ENCODE results near the gene SPATA45.

SPATA45 gene

DNA sequence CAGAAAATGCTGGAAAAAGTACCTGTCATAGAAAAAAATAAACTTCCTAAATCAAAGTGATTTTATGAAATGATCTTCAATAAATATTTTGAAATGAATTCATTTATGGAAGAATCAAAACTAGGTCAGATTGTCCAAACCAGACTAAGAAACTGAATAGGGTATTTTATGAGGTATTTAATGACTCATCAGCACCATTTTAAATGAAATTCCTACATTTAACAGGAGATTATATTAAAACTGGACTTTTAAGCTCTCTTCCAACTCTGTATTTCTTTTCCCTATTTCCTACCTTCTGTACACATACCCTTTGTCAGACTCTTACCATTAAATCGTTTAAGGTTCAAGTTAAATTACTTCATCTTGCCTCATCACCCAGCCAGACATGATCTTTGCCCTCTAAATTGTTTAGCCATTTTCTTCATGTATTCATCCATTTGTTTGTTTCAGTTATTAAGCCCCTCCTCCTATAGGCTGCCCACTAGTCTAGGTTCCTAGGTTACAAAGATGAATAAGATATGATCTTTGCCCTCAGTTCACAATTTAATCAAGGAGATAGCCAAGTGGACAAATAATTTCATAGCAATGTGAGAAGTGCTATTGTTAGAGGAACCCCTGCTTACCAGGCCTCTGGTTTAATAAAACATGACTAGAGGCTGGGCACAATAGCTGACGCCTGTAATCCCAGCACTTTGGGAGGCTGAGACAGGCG lies 30.7 kb downstream of the SPATA45 start:
- no peak overlapping the region for H3K4me3 Mint-ChIP-seq
- no peak overlapping the region for H3K27ac Mint-ChIP-seq
- no peak for DNase-seq
- H3K4me1 Mint-ChIP-seq (ENCODE audit: low read depth) = peaks cover 4% of the 10 kb centered on the region
- H3K9me3 Mint-ChIP-seq = no peaks in the 10 kb centered on the region
- H3K36me3 Mint-ChIP-seq (ENCODE audit: low read depth) = peaks cover 9% of the 10 kb centered on the region
- H3K27me3 Mint-ChIP-seq = no peaks in the 10 kb centered on the region

DNA sequence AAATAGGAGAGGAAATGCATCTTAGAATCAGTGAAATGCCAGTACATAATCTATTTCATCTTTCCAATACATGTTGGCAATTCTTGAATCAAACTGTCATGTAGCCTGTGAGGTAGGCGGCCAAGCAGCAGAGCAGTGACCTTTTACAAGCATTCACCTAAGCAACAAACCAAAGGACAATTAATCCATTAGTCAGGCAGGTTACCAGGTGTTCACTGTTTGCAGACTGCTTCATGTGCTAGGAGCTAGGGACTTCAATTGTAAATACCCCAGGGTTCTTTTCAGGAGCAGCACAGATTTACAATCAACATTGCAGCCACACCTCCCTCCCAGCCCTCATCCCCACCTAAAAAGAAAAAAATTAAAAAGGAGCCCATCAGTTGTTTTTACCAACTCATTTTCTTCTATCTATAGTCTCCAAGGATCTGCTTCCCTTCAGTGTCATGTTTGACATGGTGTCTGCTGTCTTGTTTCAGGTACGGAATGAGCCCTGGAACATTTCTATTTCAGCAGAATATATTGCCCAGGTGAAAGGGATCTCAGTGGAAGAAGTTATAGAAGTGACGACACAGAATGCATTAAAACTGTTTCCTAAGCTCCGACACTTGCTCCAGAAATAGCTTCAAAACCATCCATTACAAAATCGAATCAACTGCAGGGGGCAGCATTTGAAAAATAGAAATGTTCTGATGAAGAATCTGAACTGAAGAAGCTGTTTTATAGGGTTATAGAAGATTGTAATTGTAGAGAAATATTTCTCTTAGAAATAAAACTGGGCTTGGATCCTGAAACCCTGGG lies 32.7 kb downstream of the SPATA45 start:
- DNase-seq = no peak
- Mint-ChIP-seq H3K36me3 (ENCODE audit: low read depth) (peaks cover 11% of the 10 kb centered on the region), H3K4me1 (ENCODE audit: low read depth) (peaks cover 3% of the 10 kb centered on the region), H3K27ac (no peak overlapping the region), H3K9me3 (no peaks in the 10 kb centered on the region), H3K27me3 (no peaks in the 10 kb centered on the region), H3K4me3 (no peak overlapping the region)

DNA sequence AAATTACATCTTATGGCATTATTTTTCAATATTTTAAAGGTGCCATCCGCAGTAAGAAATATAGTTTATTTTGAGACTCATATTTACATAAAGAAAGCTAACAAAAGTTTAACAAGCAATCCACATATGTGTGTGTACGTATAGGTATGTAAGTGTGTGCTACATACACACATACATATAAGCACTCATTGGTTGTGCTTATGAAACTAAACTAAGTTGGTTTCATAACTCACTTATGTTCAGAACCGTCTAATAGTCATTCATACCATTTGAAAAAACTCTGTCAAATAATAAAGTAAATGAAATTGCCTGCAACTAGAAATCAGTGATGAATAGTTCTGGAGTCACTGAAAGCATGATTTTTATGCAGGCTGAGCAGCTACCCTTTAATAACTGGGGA lies 41.7 kb downstream of the SPATA45 start:
- no peak for DNase-seq
- H3K27me3 Mint-ChIP-seq = no peaks in the 10 kb centered on the region
- H3K9me3 Mint-ChIP-seq = no peaks in the 10 kb centered on the region
- no peaks in the 10 kb centered on the region for H3K4me1 Mint-ChIP-seq (ENCODE audit: low read depth)
- H3K4me3 Mint-ChIP-seq = no peak overlapping the region
- peaks cover 68% of the 10 kb centered on the region for H3K36me3 Mint-ChIP-seq (ENCODE audit: low read depth)
- no peak overlapping the region for H3K27ac Mint-ChIP-seq

DNA sequence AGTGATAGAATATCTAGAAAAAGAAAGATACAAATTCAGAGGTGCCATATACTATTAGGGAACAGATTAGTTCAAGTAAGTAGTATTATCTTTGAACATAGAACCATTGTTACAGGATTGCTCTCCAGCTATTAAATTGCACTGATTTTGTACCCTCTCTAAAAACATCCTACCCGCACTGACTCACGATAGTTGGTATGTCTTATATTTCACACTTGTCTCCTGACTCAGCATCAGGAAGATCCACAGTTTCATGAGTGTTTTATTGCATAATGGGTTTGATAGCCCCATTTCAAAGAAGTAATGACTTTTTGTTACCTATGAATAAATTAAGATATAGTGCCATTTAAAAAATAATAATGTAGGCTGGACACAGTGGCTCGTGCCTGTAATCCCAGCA lies 49.8 kb downstream of the SPATA45 start:
- no peak for DNase-seq
- H3K27ac Mint-ChIP-seq = no peak overlapping the region
- peaks cover 64% of the 10 kb centered on the region for H3K36me3 Mint-ChIP-seq (ENCODE audit: low read depth)
- no peaks in the 10 kb centered on the region for H3K27me3 Mint-ChIP-seq
- H3K9me3 Mint-ChIP-seq = no peaks in the 10 kb centered on the region
- no peak overlapping the region for H3K4me3 Mint-ChIP-seq
- H3K4me1 Mint-ChIP-seq (ENCODE audit: low read depth) = peaks cover 17% of the 10 kb centered on the region

DNA sequence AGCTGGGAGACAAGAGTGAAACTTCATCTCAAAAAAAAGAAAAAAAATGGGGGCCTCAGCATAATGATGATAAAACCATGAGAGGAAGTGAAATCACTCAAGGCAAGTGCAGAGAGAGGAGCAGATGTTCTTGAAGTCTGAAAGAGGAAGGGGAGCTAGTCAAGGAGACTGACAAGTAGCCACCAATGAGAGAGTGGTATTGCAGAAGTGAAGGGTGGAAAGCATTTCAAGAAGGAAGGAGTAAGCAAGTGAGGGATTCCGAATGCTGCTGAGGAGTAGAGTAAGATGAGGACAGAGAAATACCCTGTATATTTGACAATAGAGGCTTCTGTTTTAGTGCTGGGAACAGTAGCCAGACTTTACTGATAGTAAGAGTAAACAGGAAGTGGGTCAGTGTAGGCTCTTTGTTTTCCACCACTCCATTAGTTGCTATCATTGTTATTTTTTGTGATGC lies 52.9 kb downstream of the SPATA45 start:
- Mint-ChIP-seq H3K4me3 (no peak overlapping the region), H3K27ac (peak overlapping the region; percentile 37), H3K27me3 (no peaks in the 10 kb centered on the region), H3K36me3 (ENCODE audit: low read depth) (peaks cover 53% of the 10 kb centered on the region), H3K4me1 (ENCODE audit: low read depth) (peaks cover 32% of the 10 kb centered on the region), H3K9me3 (no peaks in the 10 kb centered on the region)
- DNase-seq = no peak

DNA sequence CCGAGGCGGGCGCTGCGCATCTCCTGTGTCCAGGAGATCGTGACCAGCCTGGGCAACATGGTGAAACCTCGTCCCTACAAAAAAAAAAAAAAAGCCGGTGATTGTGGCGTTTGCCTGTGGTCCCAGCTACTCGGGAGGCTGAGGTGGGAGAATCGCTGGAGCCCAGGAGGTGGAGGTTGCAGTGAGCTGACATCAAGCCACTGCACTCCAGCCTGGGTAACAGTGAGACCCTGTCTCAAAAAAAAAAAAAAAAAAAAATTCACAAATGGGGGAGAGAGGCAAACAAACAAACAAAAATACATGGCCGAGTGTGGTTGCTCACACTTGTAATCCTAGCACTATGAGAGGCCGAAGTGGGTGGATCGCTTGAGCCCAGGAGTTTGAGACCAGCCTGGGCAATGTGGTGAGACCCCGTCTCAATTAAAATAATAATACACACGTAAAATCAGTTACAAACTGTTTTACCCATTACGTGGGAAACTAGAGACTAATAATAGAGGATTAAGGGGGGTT lies 55.0 kb downstream of the SPATA45 start:
- no peak for DNase-seq

DNA sequence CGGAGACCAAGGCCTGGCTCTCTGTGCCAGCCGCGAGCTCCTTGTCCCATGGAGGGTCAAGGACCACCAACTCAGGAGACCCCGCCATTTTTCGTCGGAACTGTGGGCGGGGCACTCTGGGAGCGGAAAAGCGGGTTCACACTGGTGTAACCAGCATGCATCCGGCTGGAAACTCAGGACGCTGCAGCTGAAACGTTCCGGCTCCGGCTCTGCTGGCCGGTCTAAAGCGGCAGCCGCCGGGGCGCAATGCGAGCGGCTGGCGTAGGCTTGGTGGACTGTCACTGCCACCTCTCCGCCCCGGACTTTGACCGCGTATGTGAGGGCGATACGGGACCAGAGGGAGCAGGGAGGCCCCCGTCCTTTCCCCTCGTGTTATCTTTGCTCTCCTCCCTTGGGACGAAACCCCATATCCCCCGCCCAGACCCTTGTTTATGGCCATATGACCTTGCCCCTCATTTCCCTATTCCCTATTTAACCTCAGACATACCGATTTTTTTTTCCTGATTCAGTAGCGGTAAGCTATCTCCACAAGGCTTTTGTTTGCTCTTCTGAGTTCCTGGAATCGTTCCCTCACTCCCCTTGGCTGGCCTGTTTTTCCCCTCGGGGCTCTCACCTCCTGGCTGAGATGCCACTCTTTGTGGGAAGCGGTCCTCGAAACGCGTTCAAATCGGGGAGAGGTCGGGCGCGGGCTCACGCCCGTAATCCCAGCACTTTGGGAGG lies 55.6 kb downstream of the SPATA45 start, which contains the start of the genes NSL1 and TATDN3:
TSS of gene NSL1 (minus strand) at position 102 of the 720 bp plus-strand sequence. CDS start at position 88, 14 bp downstream.
TSS of gene TATDN3 (plus strand) at position 219 of the 720 bp plus-strand sequence. CDS start at position 247, 28 bp downstream.
- Mint-ChIP-seq H3K4me1 (ENCODE audit: low read depth) (peaks cover 41% of the 10 kb centered on the region), H3K36me3 (ENCODE audit: low read depth) (peaks cover 38% of the 10 kb centered on the region), H3K27ac (peak within 1 kb of the TSS; percentile 96), H3K27me3 (no peaks in the 10 kb centered on the region), H3K9me3 (no peaks in the 10 kb centered on the region), H3K4me3 (peak within 1 kb of the TSS; percentile 99)
- peak; percentile 100 for DNase-seq

More for the DNA sequence above, 55.0 kb downstream of the SPATA45 start:
- H3K9me3 Mint-ChIP-seq = no peaks in the 10 kb centered on the region
- peak overlapping the region; percentile 96 for H3K27ac Mint-ChIP-seq
- peaks cover 37% of the 10 kb centered on the region for H3K4me1 Mint-ChIP-seq (ENCODE audit: low read depth)
- H3K36me3 Mint-ChIP-seq (ENCODE audit: low read depth) = peaks cover 38% of the 10 kb centered on the region
- no peaks in the 10 kb centered on the region for H3K27me3 Mint-ChIP-seq
- peak overlapping the region; percentile 99 for H3K4me3 Mint-ChIP-seq

DNA sequence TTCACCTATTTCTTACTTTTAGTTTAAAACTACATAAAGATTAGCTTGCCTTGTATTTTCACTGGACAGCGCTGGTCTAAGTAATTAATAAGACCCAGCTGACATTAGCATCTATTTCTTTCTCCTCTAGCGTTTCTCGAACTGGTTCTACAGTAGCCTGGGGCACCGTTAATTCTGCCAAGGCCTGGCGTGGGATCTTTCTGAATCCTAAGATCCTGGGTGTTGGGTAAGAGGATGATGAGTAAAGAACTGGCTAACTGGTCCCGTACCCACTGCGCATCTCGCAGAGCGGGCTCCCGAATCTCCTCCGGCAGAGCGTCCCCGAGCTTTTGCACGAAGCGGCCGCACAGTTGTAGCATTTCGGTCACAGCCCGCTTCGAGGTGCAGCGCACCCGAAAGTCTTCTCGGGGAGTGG lies 56.2 kb downstream of the SPATA45 start:
- Mint-ChIP-seq H3K4me3 (peak overlapping the region; percentile 99), H3K4me1 (ENCODE audit: low read depth) (peaks cover 44% of the 10 kb centered on the region), H3K27ac (peak overlapping the region; percentile 96), H3K27me3 (no peaks in the 10 kb centered on the region), H3K9me3 (no peaks in the 10 kb centered on the region), H3K36me3 (ENCODE audit: low read depth) (peaks cover 39% of the 10 kb centered on the region)
- DNase-seq = no peak

DNA sequence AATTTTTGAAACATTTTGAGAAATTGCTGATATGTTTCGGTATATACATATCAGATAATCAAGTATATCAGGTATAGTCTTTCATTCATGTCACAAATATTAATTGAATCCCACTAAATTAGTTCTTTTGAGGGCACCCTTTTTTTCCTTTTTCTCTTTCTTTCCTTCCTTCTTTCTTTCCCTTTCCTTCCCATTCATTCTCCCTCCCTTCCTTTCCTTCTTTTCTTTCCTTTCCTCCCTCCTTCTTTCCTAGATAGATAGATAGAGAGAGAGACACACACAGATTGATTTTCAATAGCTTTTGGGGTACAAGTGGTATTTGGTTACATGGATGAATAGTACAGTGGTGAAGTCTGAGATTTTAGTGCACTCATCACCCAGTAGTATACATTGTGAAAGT lies 61.6 kb downstream of the SPATA45 start:
- peaks cover 44% of the 10 kb centered on the region for H3K4me1 Mint-ChIP-seq (ENCODE audit: low read depth)
- no peak for DNase-seq
- peaks cover 62% of the 10 kb centered on the region for H3K36me3 Mint-ChIP-seq (ENCODE audit: low read depth)
- no peak overlapping the region for H3K27ac Mint-ChIP-seq
- H3K27me3 Mint-ChIP-seq = no peaks in the 10 kb centered on the region
- no peak overlapping the region for H3K4me3 Mint-ChIP-seq
- H3K9me3 Mint-ChIP-seq = no peaks in the 10 kb centered on the region

DNA sequence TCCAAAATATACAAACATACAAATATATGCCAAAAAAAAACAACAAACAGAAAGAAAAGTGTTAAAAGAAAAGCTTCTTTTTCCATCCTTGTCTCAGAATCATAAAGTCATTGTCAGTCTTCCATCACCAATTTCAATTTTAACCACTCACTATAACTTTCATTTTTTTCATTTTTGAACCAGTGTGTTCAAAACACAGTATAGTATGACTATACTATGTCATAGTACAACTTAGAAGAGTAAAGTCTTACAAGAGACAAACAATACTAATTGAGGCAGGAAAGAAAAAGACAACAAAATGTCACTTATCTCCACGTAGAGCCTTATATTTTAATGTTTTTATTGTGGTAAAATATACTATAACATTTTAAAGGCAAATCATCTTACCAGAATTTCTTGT lies 63.5 kb downstream of the SPATA45 start:
- DNase-seq = no peak
- peak overlapping the region; percentile 67 for H3K27ac Mint-ChIP-seq
- no peaks in the 10 kb centered on the region for H3K9me3 Mint-ChIP-seq
- no peaks in the 10 kb centered on the region for H3K27me3 Mint-ChIP-seq
- H3K4me3 Mint-ChIP-seq = no peak overlapping the region
- H3K36me3 Mint-ChIP-seq (ENCODE audit: low read depth) = peaks cover 62% of the 10 kb centered on the region
- H3K4me1 Mint-ChIP-seq (ENCODE audit: low read depth) = peaks cover 34% of the 10 kb centered on the region

DNA sequence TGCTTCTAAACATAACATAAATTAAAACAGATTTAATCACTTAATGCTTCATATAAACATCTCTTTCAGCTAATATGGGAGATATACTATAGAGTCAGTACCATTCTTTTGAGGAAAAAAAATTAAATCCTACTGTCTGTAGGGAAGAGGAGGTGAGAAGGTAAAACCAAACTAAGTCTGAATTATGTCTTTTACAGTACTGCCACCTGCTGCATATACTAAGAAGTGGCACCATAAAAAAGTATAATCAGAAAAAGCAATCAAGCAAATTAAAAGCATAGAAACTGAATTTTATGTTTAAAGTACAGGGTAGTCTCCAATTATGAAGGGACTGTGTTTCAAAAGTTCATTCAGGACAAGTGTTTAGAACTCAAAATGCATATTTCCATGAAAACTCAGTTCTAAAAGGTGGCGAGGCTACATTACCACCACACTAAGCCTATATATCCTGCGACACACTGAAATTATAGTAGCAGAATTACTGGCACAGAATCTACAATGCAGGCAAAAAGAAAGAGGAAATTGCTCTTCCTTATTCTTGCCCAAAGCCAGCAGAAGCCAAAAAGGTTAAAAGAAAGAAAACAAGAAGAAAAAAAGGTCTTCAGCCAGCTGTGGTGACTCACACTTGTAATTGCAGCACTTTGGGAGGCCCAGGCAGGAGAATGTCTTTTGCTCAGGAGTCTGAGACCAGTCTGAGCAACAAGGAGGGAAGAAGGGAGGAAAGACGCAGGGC lies 64.9 kb downstream of the SPATA45 start:
- Mint-ChIP-seq H3K4me1 (ENCODE audit: low read depth) (peaks cover 30% of the 10 kb centered on the region), H3K27ac (peak overlapping the region; percentile 38), H3K36me3 (ENCODE audit: low read depth) (peaks cover 71% of the 10 kb centered on the region), H3K27me3 (no peaks in the 10 kb centered on the region), H3K4me3 (no peak overlapping the region), H3K9me3 (no peaks in the 10 kb centered on the region)
- no peak for DNase-seq

DNA sequence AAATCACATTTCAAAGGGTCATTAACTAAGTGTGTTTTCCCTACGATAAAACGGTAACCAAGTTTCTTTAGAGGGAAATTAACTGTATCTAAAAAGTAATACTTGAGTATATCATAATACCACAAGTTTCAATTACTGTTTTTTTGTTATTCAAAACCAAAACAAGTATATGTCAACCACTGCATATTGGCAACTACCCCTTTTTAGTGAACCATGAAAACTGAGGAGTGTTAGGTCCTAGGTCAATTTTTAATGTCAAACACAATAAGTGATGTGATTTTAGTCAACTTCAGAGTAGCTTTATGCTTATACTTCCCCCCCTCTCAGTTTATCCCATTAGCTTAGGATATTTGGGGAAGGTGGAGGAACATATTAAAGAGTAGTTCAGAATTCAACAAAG lies 66.2 kb downstream of the SPATA45 start:
- no peak overlapping the region for H3K4me3 Mint-ChIP-seq
- no peak for DNase-seq
- H3K27ac Mint-ChIP-seq = no peak overlapping the region
- H3K27me3 Mint-ChIP-seq = no peaks in the 10 kb centered on the region
- no peaks in the 10 kb centered on the region for H3K9me3 Mint-ChIP-seq
- peaks cover 67% of the 10 kb centered on the region for H3K36me3 Mint-ChIP-seq (ENCODE audit: low read depth)
- H3K4me1 Mint-ChIP-seq (ENCODE audit: low read depth) = peaks cover 24% of the 10 kb centered on the region

DNA sequence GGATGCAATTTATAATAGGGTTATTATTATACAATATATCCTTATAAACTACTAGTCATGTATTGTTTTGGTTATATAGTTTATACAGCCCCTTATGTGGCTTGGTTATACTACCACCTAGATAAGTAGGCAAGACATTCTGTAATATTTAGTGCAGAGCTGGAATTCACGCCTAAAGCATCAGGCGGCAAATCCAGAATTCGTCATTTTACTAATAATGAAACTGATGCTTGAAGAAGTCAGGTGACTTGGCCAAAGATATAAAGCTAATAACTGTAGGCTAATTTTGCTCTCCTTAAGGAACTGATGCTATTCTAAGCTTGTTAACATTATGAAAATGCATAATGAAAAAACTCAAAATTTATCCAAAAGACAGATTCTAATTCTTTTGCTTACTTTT lies 66.7 kb downstream of the SPATA45 start:
- no peak overlapping the region for H3K4me3 Mint-ChIP-seq
- peaks cover 22% of the 10 kb centered on the region for H3K4me1 Mint-ChIP-seq (ENCODE audit: low read depth)
- H3K27me3 Mint-ChIP-seq = no peaks in the 10 kb centered on the region
- no peaks in the 10 kb centered on the region for H3K9me3 Mint-ChIP-seq
- H3K36me3 Mint-ChIP-seq (ENCODE audit: low read depth) = peaks cover 64% of the 10 kb centered on the region
- H3K27ac Mint-ChIP-seq = no peak overlapping the region
- no peak for DNase-seq
